SK-N-MC (cell line): ENCODE results near the gene FBXO17.
A peak's percentile ranks its signal among the peaks of the same experiment; 100 is the strongest.

Source experiments
- DNase-seq: peaks from one replicate; pipeline ENCODE4 v3.0.0-alpha.2; 2011; ENCODE audit warnings: low read depth, low spot score
- H3K27ac ChIP-seq: fragments of 200-600 bp; sonication (generic); 2 replicates; pipeline ENCODE4 v1.5.1; 2016; ENCODE audit warnings: mixed run types
- H3K36me3 ChIP-seq: fragments of 200-600 bp; sonication (generic); 2 replicates; pipeline ENCODE4 v1.6.1; 2017; ENCODE audit warnings: antibody characterized with exemption, low read length, mixed read lengths; ENCODE audit not compliant: insufficient read depth
- H3K4me3 ChIP-seq: fragments of 200-600 bp; sonication (generic); 2 replicates; pipeline ENCODE4 v1.5.1; 2016
- H3K9ac ChIP-seq: fragments of 200-600 bp; sonication (generic); 2 replicates; pipeline ENCODE4 v1.8.0; 2017; ENCODE audit warnings: mixed run types, mixed read lengths; ENCODE audit not compliant: insufficient read length
- H3K9me3 ChIP-seq: fragments of 200-600 bp; sonication (generic); 2 replicates; pipeline ENCODE4 v1.6.1; 2017; ENCODE audit warnings: low read depth, mild to moderate bottlenecking, antibody characterized with exemption, low read length, moderate library complexity, mixed read lengths
- EZH2 ChIP-seq: fragments of 200-600 bp; sonication (generic); IDR thresholded peaks from one replicate; pipeline ENCODE4 v1.6.1; 2017; ENCODE audit warnings: antibody characterized with exemption
- FOXP2 ChIP-seq: optimal IDR thresholded peaks from 2 replicates; pipeline ENCODE3; 2011; ENCODE audit warnings: mild to moderate bottlenecking, moderate library complexity; ENCODE audit not compliant: insufficient read depth; ENCODE audit errors: extremely low read length, control extremely low read depth
- POLR2AphosphoS5 ChIP-seq: IDR thresholded peaks from 2 replicates; pipeline ENCODE4 v1.6.1; 2012; ENCODE audit warnings: mild to moderate bottlenecking, low read depth, low read length, borderline replicate concordance

Gene FBXO17

DNA sequence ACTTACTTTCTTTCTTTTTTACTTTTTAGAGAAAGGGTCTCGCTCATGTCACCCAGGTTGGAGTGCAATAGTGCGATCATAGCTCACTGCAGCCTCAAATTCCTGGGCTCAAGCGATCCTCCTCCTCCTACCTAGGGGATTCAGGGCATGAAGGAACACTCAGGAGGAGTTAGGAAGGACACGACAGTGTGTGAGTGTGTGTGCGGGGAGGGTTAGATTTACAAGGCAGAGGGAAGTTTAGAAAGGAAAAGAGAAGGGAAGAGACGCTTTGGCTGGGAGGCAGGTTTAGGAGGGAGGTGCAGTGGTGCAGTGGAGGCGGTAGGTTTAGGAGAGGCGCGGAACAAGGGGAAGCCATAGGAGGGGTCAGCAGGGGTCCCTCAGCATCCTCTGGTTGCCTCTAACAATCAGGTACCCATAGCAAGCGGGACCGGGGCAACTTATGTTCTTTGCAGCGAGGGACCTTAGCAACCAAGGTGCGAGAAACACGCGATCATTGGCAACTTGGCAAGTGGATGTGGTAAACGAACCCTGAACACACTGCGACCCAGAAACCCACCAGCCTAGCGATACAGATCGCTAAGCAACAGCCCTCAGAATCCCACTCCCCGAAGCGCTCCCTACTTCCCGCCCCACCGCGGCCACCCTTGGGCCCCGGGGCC is 76.6 kb downstream of the FBXO17 start:
- H3K9ac ChIP-seq = peak overlapping the region; percentile 80

GRCh38 chr19:38894968-38895367 is 80.6 kb downstream of the FBXO17 start:
- no peaks in the 10 kb centered on the region for H3K36me3 ChIP-seq
- no peaks in the 10 kb centered on the region for H3K9me3 ChIP-seq
- TF ChIP-seq EZH2 = no peak
- no peak for TF ChIP-seq POLR2AphosphoS5
- TF ChIP-seq FOXP2 = no peak
- no peak overlapping the region for H3K27ac ChIP-seq
- no peak overlapping the region for H3K4me3 ChIP-seq
- no peak for DNase-seq
- no peak overlapping the region for H3K9ac ChIP-seq

More for the DNA sequence above, 76.6 kb downstream of the FBXO17 start:
- TF ChIP-seq FOXP2 (no peak), POLR2AphosphoS5 (no peak), EZH2 (no peak)
- H3K36me3 ChIP-seq = no peaks in the 10 kb centered on the region
- H3K4me3 ChIP-seq = peak overlapping the region; percentile 90
- no peak for DNase-seq
- H3K27ac ChIP-seq = no peak overlapping the region
- H3K9me3 ChIP-seq = no peaks in the 10 kb centered on the region

DNA sequence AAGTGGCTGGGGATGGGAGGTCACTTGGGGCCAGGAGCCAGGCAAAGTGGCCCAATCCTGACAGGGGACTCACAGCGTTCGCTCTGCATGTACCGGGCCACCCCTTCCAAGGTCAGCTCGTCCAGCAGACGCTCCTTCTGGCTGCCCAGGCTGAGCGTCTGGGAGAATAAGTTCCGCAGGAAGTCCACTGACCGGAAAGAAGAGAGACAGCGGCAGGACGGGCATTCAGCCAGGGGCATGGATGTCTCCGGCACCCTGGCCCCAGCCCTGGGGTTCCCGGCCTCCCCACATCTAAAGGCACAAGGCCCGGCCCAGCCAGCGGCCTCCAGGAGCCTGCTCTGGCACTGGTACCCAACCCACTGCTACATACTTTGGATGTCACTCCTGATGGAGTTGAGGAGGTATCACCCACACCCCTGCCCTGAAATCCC is 82.2 kb downstream of the FBXO17 start:
- H3K9ac ChIP-seq = no peak overlapping the region
- no peak overlapping the region for H3K27ac ChIP-seq

DNA sequence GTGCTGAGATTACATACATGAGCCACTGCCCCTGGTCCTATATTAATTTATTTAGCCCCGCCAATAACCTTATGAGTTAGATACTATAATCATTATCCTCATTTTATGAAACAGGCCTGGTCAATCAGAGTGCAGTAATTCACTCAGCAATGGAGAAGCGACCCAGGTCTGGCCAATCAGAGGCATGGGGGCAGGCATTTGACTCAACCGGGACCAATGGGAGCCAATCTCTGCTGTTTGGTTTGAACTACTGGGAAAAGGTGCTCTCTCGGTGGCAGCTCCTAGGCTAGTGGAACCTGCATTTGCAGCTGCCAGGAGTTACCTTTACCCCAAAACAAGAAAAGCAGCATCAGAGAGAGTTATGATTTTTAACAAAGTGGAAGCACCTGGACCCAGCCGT is 82.7 kb downstream of the FBXO17 start:
- no peaks in the 10 kb centered on the region; the same call in 1 of the 2 replicates for H3K36me3 ChIP-seq

More for the DNA sequence above, 82.2 kb downstream of the FBXO17 start:
- Histone ChIP-seq H3K4me3 (no peak overlapping the region), H3K36me3 (no peaks in the 10 kb centered on the region; the same call in 1 of the 2 replicates), H3K9me3 (no peaks in the 10 kb centered on the region)
- no peak for DNase-seq
- no peak for TF ChIP-seq EZH2
- no peak for TF ChIP-seq POLR2AphosphoS5
- no peak for TF ChIP-seq FOXP2

GRCh38 chr19:38891771-38892170 is 83.8 kb downstream of the FBXO17 start:
- Histone ChIP-seq H3K9ac (no peak overlapping the region), H3K4me3 (no peak overlapping the region), H3K9me3 (no peaks in the 10 kb centered on the region), H3K27ac (no peak overlapping the region), H3K36me3 (no peaks in the 10 kb centered on the region; the same call in 1 of the 2 replicates)
- no peak for TF ChIP-seq POLR2AphosphoS5
- no peak for TF ChIP-seq EZH2
- no peak for TF ChIP-seq FOXP2
- DNase-seq = no peak

More for the DNA sequence above, 82.7 kb downstream of the FBXO17 start:
- Histone ChIP-seq H3K4me3 (no peak overlapping the region), H3K9ac (no peak overlapping the region), H3K9me3 (no peaks in the 10 kb centered on the region), H3K27ac (no peak overlapping the region)
- TF ChIP-seq POLR2AphosphoS5 (no peak), FOXP2 (no peak), EZH2 (no peak)
- no peak for DNase-seq
